Lower lobe of right lung (tissue), 2 donors: ENCODE measurements around the gene JPH3. TPM values are rescaled to one million over a fixed set of nuclear protein-coding genes. Genes with fewer than 3 reads are reported as not detected.

ENCODE experiments used
- ATAC-seq, 2 donors: fragments of 200-7000 bp; cut with Tn5 transposase; one replicate each; pipeline ENCODE4 v1.9.1; 2020 to 2022; ENCODE audit warnings: mild to moderate bottlenecking in 2 of 2, moderate library complexity in 2 of 2
- DNase-seq: peaks from one replicate; pipeline ENCODE4 v3.0.0-alpha.2; 2020
- H3K27ac ChIP-seq: fragments of 200-600 bp; one replicate; pipeline ENCODE4 v1.8.0; 2022
- H3K27me3 ChIP-seq: fragments of 200-600 bp; one replicate; pipeline ENCODE4 v1.8.0; 2022; ENCODE audit warnings: low read depth
- H3K36me3 ChIP-seq: fragments of 200-600 bp; one replicate; pipeline ENCODE4 v1.8.0; 2022; ENCODE audit warnings: mild to moderate bottlenecking
- H3K4me1 ChIP-seq: fragments of 200-600 bp; one replicate; pipeline ENCODE4 v1.8.0; 2022
- H3K4me3 ChIP-seq: fragments of 200-600 bp; one replicate; pipeline ENCODE4 v1.8.0; 2022; ENCODE audit warnings: mild to moderate bottlenecking
- H3K9me3 ChIP-seq: fragments of 200-600 bp; one replicate; pipeline ENCODE4 v1.8.0; 2022
- CTCF ChIP-seq: fragments of 200-600 bp; IDR thresholded peaks from one replicate; pipeline ENCODE4 v1.8.0; 2022; ENCODE audit warnings: antibody characterized with exemption, mild to moderate bottlenecking
- intact Hi-C: fragments of 100-400 bp; cut with DNase I; formaldehyde crosslinking; loops from one replicate; pipeline ENCODE4 v1.11.0; 2022
- long read RNA-seq: library from polyadenylated mRNA; unstranded; transcript quantifications from one replicate; pipeline ENCODE4 v2.0.0, GENCODE V29; 2021
- total RNA-seq: library from RNA; stranded (reverse); fragmentation: NEBNext Ultra II Directional; extraction: Animal tissue kit (Norgen Biotek cat#: 25700); gene quantifications from one replicate; pipeline ENCODE4 v1.2.1, GENCODE V29; 2021
- donor health status: DM: no; HTN: yes; CAD: no; lungs with severe emphysema.

JPH3 gene
- total RNA-seq = 0.12 TPM
- long read RNA-seq, partial matches to known transcripts = 0 of 1 reads
- long read RNA-seq, other reads (novel, unspliced or antisense) = 0 of 1 reads

DNA sequence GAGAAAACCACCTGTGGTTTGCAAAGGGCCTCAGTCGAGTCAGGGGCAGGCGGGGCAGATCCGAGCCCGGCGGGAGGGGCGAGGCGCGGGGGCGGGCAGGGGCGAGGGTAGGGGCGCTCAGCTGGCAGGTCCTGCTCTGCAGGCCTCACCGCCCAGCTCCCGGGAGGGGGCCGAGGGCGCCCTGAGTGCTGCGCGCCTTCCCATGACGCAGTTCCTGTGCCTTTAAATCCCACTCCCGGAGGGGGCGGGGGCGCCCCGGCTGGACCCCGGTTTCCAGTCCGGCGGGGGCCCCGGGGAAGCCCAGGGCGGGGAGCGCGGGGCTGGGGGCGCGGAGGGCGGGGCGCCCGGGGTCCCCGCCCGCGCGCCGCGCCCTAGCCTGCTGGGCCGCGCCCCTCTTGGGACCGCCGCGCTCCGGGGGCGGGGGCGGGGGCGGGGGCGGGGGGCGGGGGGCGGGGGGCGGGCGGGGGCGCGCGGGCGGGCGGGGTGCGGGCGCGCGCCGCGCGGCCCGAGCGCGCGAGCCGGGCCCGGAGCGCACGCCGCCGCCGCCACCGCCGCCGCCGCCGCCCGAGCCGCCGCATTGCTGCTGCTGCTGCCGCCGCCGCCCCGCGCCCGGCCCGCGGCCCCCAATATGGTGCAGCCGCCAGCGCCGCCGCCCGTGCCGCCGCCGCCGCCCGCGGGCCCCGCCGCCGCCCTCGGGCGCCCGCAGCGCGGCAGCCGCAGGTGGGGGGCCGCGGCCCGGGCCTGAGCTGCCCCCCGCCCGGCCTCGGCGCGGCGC is at the start of gene JPH3:
Gene JPH3 (plus strand): TSS at position 508 of the 775 bp plus-strand sequence. CDS start 639 bp downstream, outside the sequence.
- ATAC-seq (no peak), DNase-seq (no peak)
- no peak for TF ChIP-seq CTCF
- no peak within 1 kb of the TSS for H3K4me3 ChIP-seq
- no peak within 1 kb of the TSS for H3K27ac ChIP-seq
- peaks cover 72% of the 10 kb centered on the region for H3K27me3 ChIP-seq
- H3K36me3 ChIP-seq = no peaks in the 10 kb centered on the region
- no peaks in the 10 kb centered on the region for H3K4me1 ChIP-seq
- no peaks in the 10 kb centered on the region for H3K9me3 ChIP-seq
- intact Hi-C loops = no loop called here

DNA sequence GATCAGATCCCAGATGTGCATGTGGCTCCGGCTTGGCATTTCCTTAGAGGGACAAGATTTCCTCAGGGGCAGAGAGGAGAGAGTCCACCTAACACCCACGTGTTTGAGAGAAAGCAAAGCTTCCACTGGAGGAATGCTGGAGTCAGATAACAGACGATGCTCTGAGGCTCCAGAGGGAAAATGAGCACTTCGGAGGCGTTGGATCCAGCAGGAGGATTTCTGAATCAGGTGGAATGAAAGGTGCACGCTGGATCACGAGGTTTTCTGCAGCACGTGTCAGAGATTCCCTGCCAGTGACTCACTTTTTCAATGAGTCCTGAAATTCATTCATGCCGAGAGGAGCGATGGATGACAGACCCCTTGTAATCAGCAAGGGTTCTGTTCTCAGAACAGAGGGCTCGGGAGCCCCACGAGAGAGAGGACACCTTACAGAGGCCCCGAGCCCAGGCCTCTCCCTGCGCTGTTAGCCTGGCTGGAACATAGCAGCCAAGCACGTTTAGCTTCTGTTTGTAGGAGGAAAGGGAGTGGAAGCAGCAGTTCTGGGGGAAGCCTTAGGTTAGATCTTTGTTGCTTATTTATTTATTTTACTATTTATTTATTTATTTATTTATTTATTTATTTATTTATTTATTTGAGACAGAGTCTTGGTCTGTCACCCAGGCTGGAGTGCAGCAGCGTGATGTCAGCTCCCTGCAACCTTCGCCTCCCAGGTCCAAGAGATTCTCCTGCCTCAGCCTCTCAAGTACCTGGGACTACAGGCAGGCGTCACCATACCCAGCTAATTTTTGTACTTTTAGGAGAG is 49.3 kb upstream of the JPH3 start:
- Histone ChIP-seq H3K4me1 (peaks cover 5% of the 10 kb centered on the region), H3K9me3 (no peaks in the 10 kb centered on the region), H3K27me3 (peaks cover 6% of the 10 kb centered on the region), H3K27ac (no peak overlapping the region), H3K36me3 (no peaks in the 10 kb centered on the region), H3K4me3 (no peak overlapping the region)
- intact Hi-C loops = no loop called here
- ATAC-seq (no peak), DNase-seq (peak; percentile 36)
- TF ChIP-seq CTCF = no peak

DNA sequence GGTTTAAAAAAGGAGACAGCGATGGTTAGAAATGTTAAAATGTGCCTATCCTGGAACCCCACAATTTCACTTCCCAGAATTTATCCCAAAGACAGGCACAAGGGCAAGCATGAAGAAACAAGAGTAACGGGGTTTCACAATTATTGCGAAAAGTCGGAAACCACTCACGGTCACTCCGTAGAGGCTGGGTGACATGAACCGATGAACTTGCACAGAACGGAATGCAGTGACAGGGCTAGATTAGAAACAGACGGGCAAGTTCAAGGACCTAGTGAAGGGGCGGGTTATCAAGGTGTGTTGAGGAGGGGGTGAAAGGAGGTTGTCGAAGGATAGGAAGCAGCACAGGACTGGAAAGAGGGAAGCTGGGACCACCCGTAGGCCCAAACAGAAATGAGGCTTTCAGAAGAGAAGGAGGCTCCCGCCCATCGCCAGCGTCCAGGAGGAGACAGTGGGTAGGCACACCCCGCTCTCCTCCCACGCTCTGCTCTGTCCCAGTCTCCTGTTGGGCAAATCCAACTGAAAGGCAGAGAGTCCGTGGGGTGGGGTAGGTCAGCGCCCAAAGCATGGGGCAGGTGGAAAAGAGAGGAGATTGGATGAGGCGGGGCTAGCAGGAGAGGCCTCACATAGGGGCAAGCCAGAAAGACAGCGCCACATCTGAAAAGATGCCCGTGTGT is 47.4 kb upstream of the JPH3 start:
- intact Hi-C loops = no loop called here
- TF ChIP-seq CTCF = no peak
- H3K9me3 ChIP-seq = no peaks in the 10 kb centered on the region
- H3K4me1 ChIP-seq = peaks cover 5% of the 10 kb centered on the region
- DNase-seq (peak; percentile 63), ATAC-seq (peak; percentile 23 to 50)
- H3K27ac ChIP-seq = no peak overlapping the region
- H3K4me3 ChIP-seq = no peak overlapping the region
- H3K36me3 ChIP-seq = no peaks in the 10 kb centered on the region
- peaks cover 6% of the 10 kb centered on the region for H3K27me3 ChIP-seq

- H3K4me1 ChIP-seq = peaks cover 5% of the 10 kb centered on the region
- H3K9me3 ChIP-seq = no peaks in the 10 kb centered on the region
- peak in 1 of 2 donors; percentile 51 for ATAC-seq
- H3K4me3 ChIP-seq = no peak overlapping the region
- no peak overlapping the region for H3K27ac ChIP-seq
- intact Hi-C loops = no loop called here
- H3K27me3 ChIP-seq = peaks cover 6% of the 10 kb centered on the region
- DNase-seq = no peak
- TF ChIP-seq CTCF = no peak
- no peaks in the 10 kb centered on the region for H3K36me3 ChIP-seq
Observed at GRCh38 chr16:87555647-87556046, 46.7 kb upstream of the JPH3 start.

GRCh38 chr16:87556941-87557459 is 45.3 kb upstream of the JPH3 start:
- peak overlapping the region; percentile 67 for H3K27ac ChIP-seq
- H3K4me3 ChIP-seq = no peak overlapping the region
- no peaks in the 10 kb centered on the region for H3K9me3 ChIP-seq
- DNase-seq (no peak), ATAC-seq (peak; percentile 43 to 62)
- H3K27me3 ChIP-seq = peaks cover 3% of the 10 kb centered on the region
- intact Hi-C loops = no loop called here
- H3K36me3 ChIP-seq = no peaks in the 10 kb centered on the region
- peaks cover 5% of the 10 kb centered on the region for H3K4me1 ChIP-seq
- TF ChIP-seq CTCF = no peak
